ENCODE measurements around the gene SLC37A1.

Gene SLC37A1

DNA sequence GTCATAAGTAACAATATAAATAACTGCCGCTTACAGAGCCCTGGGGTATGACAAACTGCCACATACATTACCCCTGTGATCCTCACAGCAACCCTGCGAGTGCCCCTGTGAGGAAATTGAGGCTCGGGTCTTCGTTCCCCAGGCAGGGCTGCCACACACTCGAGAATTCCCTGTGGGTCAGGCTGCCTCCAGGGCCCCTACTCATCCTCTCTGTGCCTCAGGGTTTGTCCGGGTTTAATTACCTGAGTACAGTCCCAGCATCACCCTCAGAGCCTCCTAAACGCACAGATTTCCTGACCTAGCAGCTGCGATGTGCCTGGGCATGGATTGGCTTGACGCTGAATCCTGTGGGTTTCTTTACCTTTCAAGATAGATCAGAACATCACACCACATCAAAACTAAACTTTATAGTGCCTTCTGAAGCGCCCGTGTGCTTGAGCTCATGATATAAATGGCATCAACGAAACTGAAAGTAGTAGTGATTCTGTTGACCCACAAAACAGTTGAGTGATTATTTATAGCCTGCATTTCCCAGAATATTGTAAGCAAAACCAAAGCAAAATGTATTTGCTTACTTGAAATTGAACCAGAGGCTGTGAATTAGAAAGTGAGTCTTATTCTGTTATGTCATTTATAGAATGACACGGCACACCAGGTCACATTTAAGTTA lies 14.0 kb downstream of the SLC37A1 start:
- no peak for DNase-seq (ENCODE audit: low spot score)

GRCh38 chr21:42530167-42530518 lies 16.5 kb downstream of the SLC37A1 start:
- no peak for DNase-seq (ENCODE audit: low spot score)

GRCh38 chr21:42531771-42532170 lies 18.1 kb downstream of the SLC37A1 start:
- DNase-seq (ENCODE audit: low spot score), result no peak

DNA sequence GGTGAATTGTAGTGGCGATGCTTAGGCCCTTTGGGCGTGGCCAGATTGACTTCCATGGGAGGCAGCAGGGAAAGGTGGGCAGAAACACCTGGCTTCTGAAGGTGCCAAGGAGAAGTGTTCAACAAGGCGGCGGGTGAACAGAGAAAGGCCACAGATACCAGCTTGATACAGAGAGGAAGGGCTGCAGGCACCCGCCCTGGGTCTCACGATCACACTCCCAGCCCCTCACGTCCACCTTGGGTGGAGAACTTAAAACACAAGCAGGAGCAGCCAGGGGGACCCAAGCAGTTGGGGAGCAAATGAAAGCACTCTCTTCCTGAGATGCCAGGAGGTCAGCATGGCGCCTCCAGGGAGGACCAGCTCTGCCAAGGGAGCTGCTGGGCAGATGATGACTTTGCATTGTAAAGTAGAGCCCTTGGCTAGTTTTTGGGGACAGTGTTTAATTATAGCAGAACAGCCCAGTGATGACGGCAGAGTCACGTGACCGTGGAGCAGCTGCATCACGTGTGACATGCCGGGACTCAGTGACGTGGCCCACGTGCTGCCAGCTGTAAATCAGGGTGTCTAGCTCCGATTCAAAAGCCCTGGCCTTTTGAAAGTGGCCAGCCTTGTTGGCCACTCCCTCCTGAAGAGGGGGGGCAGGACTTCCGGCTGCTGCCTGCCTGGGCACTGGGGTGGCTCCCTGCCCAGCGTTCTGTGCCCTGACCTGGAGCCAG lies 19.0 kb downstream of the SLC37A1 start:
- no peak for DNase-seq (ENCODE audit: low spot score)

GRCh38 chr21:42533306-42533962 lies 19.8 kb downstream of the SLC37A1 start:
- DNase-seq (ENCODE audit: low spot score), result no peak

DNA sequence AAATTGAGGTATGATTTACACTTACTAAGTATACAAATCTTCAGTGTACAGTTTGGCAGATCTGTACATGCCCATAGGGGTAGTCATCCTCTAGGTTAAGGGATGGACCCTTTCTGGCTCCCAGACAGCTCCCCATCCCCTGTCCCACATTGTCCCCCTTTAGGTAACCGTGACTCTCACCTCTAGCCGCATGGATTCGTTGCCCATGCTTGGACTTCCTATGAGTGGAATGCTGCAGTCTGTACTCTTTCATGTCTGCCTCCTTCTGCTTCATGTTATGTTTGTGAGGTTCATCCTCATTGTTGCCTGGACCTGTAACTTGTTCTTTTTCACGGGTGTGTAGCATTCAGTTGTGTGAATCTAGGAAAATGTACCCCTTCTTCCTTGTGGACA lies 20.3 kb downstream of the SLC37A1 start:
- DNase-seq (ENCODE audit: low spot score), result no peak

DNA sequence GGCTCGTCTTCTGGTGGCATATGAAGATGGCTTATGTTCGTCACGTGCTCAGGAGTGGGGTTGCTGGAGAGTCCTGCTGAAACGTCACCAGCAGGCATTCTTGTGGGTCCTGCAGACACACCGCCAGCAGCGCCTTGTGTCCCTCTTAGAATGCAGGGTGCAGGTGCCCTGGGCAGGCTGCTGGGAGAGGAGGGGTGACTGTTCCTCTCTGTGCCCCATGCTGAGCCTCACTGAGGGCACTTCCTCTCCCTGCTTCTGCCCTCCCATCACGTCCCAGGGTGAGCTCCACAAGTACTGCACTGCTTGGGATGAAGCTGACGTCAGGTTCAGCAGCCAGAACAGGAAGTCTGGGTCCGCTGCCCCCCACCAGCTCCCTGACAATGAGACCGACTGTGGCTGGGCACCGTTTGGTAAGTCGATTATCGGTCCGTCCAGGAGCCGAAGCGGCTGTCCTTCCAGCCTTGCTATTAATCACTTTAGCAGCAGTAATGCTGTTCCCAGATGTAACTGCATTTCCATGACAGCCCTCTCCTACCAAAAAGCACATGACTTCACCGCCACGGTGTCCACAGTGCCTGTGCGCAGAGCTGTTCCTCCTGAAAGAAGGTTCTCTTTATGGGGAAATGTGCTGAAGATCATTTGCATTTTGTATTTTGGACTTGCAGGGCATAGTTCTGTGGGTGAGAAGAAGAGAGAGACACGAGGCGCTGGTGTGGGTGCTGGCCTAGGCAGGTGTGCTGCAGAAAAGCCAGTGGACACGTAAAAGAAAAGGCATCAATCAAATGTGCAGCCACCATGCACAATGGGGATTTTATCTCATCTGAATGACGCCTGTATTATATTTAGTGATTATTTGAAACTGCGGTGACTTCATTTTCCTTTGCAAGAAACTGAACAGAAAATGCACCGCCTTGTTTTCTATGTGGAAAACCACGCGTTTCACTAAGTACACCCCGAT lies 21.0 kb downstream of the SLC37A1 start:
- no peak for DNase-seq (ENCODE audit: low spot score)

DNA sequence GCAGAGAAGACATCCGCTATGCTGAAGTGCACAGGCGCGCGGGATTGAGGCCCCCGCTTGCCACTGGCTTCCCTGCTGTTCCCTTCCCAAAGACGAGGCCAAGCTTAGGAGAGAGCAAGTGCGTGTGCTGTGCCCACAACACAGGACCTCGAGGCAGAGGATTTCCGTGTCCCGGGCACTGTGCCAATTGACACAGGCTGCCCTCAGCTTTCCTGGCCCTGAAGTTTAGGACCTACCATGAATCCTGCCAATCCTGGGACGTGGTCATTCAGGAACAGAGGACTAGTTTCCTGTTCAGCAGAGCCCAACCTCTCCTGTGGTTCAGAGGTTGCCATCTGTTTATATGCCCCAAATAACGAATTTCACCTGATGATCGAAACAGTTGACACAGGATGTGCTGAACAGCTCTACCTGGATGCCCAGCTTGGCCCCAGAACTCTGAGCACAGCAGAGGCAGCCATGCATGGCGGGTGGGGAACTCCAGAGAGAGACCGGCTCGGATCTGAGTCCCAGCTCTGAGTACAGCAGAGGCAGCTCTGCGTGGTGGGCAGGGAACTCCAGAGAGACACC lies 22.0 kb downstream of the SLC37A1 start:
- no peak for DNase-seq (ENCODE audit: low spot score)

DNA sequence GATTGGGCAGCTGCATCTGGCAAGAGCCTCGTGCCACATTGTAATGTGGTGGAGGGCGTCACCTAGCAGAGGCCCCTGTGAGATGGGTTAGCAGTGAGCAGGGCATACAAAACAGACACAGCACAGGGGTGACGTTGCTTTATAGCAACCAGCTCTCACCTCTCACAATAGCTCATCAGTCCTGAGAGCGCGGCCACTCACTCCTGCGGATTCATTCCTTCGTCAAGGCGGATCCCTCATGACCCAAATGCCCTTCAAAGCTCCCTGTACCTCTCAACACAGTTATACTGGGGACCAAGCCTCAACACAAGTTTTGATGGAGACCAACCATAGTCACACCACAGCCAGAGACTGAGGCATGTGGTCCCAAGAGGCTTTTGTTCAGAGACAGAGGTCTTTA lies 22.9 kb downstream of the SLC37A1 start:
- no peak for DNase-seq (ENCODE audit: low spot score)

DNA sequence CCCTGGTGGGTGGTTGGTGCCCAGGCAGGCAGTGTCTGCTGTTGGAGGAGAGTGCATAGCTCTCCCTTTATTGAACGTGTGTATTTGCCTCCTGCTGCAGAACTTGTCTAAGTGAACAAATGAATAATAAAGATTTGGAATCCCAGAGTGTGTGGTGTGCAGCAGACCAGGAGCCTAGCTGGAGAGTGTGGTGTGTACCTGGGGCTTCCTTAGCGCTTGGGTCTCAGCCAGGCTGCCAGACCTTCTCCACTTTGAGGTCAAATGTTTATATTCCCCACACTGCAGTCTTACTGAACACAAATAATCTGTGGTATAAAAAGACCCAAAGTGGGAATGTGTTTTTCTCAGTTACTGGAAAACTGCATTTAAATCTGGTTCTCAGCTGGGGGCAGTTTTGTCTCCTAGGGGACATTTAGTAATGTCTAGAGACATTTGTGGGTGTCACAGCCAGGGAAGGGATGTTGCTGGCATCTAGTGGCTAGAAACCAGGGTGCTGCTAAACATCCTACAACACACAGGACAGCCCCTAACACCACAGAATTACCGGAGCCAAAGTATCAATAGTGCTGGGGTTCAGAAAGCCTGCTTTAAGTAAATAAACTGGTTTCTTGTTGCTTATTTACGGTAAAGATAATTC lies 23.6 kb downstream of the SLC37A1 start:
- DNase-seq (ENCODE audit: low spot score), result no peak

DNA sequence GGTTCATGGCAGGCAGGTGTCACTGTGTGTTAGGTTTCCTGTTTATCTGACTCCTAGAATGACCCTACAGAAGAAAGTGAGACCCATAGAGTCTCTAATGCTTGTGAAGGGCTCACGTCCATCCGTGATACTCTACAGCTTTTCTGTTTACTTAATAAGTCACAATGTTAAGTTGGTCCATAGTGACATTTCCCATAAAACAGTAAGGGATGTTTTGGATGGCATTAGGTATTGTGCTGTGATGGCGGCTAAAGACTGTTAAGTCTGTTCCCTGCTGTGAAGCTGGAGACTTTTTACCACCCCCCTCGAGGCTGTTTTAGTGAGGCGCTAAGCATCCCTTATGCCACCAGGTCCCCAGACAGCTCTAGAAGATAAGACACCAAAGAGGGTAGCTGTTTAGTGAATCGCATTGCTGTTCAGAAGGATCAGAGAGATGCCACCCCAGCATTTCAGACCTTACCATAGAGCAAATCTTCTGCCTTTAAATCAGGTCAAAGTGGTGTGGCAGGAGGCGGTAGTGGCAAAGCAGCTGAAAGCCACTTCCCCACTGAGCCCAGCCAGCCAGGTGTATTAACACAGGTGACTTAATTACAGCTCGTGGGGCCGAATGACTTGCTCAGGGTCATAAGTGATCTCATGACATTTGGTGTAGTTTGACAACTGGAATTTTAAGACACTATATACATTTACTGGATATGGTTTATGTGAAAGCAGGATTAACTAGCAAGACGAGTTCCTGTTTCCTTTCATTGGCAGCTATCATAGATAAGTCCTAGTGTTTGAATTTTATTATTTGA lies 25.0 kb downstream of the SLC37A1 start:
- no peak for DNase-seq (ENCODE audit: low spot score)

- DNase-seq (ENCODE audit: low spot score), result no peak
Measured at GRCh38 chr21:42539342-42539741, 25.7 kb downstream of the SLC37A1 start.

- no peak for DNase-seq (ENCODE audit: low spot score)
Measured at GRCh38 chr21:42539931-42540343, 26.3 kb downstream of the SLC37A1 start.

GRCh38 chr21:42540396-42540795 lies 26.7 kb downstream of the SLC37A1 start:
- DNase-seq (ENCODE audit: low spot score), result no peak

DNA sequence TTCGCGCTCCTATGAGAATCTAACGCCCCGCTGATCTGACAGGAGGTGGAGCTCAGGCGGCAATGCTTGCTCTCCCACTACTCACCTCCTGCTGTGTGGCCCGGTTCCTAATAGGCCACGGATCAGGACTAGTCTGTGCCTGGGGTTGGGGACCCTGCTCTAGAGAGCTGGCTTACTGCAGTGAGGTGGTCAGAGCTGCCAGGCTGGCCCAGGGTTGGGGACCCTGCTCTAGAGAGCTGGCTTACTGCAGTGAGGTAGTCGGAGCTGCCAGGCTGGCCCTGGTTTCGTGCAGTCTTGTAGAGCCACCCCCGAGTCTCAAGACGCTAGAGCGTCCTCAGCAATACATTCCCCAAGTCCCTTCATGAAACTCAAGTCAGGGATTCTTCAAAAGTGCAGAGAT lies 27.5 kb downstream of the SLC37A1 start:
- DNase-seq (ENCODE audit: low spot score), result no peak

DNA sequence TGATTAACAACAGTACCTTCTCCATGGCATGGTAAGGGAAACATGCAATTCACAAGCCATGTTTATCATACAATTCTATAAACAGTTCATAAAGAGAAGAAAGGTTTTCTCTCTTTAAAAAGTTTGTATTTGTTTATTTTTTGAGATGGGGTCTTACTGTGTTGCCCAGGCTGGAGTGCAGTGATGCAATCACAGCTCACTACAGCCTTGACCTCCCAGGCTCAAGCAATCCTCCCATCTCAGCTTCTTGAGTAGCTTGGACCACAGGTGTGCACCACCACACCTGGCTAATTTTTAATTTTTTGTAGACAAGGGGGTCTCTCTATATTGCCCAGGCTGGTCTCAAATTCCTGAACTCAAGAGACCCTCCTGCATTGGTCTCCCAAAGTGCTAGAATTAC lies 28.0 kb downstream of the SLC37A1 start:
- DNase-seq (ENCODE audit: low spot score), result no peak

DNA sequence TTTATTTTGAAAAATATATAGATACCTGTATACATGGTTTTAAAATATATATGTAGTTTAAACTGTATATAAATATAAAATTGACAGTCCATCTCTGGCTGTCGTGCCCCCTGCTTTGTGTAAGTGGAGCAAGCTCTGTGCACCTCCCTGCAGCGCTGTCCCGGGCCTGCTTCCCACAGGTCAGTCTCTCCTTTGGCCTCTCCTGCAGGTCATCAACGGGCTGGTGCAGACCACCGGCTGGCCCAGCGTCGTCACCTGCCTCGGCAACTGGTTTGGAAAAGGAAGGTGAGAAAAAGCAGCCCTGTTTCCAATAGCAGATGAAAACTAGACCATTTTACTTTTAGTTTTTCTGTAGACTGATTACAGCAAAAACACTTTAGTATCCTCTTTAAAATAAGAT lies 28.5 kb downstream of the SLC37A1 start:
- no peak for DNase-seq (ENCODE audit: low spot score)

DNA sequence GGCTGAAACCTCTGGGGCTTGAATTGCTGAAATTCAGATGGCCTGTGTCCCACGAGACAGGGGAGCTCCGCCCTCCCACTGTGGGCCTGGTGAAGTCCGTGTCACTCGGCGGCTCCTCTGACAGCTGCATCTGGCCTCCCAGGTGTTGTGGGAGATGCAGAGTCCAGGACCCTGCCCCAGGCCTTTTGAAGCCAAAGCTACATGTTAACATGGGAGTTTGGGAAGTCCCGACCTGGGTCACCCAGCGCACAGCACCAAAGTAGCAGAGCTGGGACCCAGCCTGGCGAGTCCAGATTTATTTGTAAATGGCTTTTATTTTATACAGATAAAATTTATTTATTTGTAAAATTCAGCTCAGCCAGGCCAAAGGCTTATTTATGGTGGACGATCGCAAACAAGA lies 28.9 kb downstream of the SLC37A1 start:
- DNase-seq (ENCODE audit: low spot score), result no peak

DNA sequence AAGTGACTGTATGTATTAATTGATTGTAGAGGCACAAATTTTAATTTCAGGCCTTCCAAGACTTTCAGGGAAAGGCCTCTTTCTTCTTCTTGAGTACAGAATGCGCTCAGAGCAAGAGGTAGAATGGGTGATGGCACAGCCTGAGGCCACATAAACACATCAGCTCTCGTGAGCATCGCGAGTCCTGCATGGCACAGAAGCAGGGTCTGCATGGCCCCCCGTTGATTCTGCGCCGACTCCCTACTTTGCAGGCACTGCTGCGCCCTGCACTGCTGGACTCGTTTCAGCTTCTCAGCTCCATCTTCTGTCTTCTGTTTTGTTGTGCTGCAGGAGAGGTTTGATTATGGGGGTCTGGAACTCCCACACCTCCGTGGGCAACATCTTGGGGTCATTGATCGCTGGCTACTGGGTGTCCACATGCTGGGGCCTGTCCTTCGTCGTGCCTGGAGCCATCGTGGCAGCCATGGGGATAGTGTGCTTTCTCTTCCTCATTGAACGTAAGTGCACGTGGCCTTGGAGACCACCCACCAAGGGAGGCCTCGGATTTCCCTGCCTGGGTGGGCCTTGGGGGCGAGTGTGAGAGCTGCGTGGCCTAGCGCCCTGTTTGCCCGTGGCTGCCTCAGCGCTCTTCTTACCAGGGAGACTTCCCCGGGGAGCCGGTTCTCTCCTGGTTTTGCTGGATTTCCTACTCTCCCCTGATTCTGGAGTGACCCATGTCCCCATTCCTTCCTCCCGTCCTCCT lies 29.6 kb downstream of the SLC37A1 start:
- DNase-seq (ENCODE audit: low spot score), result no peak

- DNase-seq (ENCODE audit: low spot score), result no peak
Measured at GRCh38 chr21:42544544-42544943, 30.9 kb downstream of the SLC37A1 start.
